B cell (primary cell): Measurements from ENCODE around the gene C19orf53. TPM values are rescaled to one million over a fixed set of nuclear protein-coding genes. Genes with fewer than 3 reads are reported as not detected.

Experiments used
- ATAC-seq: fragments of 200-7000 bp; cut with Tn5 transposase; one replicate; pipeline ENCODE4 v1.10.0; 2021; ENCODE audit warnings: low read depth, mild to moderate bottlenecking, moderate number of reproducible peaks, moderate library complexity
- CTCF ChIA-PET: fragments of 350-600 bp; sonication (Branson Sonifier 250); formaldehyde crosslinking; loops from one replicate; lab custom pipeline; 2021; ENCODE audit warnings: antibody characterized with exemption, inconsistent platforms; lab: Charles Lee
- POLR2A ChIA-PET: fragments of 350-600 bp; sonication (Branson Sonifier 250); formaldehyde crosslinking; loops from one replicate; lab custom pipeline; 2021; ENCODE audit warnings: antibody characterized with exemption; lab: Charles Lee
- DNase-seq: peaks from one replicate; pipeline ENCODE4 v3.0.0; 2013
- H2AFZ ChIP-seq: 2 replicates; pipeline ENCODE4 v1.6.1; 2012; ENCODE audit warnings: mild to moderate bottlenecking, low read depth, low read length; ENCODE audit not compliant: insufficient read depth, poor library complexity, severe bottlenecking
- H3K27ac ChIP-seq, 2 donors: 1 replicate in 1 of 2; 2 replicates in 1 of 2; pipeline ENCODE4 v1.5.1; 2012 to 2013; ENCODE audit warnings: low read length in 2 of 2, mild to moderate bottlenecking in 2 of 2, moderate library complexity in 1 of 2
- H3K27me3 ChIP-seq, 4 experiments: fragments of 200-600 bp in 1 of 4; sonication (generic) in 1 of 4; replicated peaks in 1 of 4; 1 replicate in 2 of 4; 2 replicates in 2 of 4; pipeline versions ENCODE4 v1.6.1 to v1.7.0; 2013 to 2016; ENCODE audit warnings: low read length in 3 of 4, mild to moderate bottlenecking in 2 of 4, mixed read lengths in 1 of 4, moderate library complexity in 1 of 4; ENCODE audit not compliant: insufficient read depth in 4 of 4, control insufficient read depth in 3 of 4; ENCODE audit errors: control extremely low read depth in 1 of 4
- H3K36me3 ChIP-seq, 2 experiments: replicated peaks in 1 of 2; 1 replicate in 1 of 2; 2 replicates in 1 of 2; pipeline versions ENCODE4 v1.6.1 to v1.7.1; 2013; ENCODE audit warnings: low read length in 1 of 2; ENCODE audit not compliant: insufficient read depth in 2 of 2, control insufficient read depth in 1 of 2; ENCODE audit errors: control extremely low read depth in 1 of 2, extremely low read depth in 1 of 2
- H3K4me1 ChIP-seq, 2 donors: fragments of 200-600 bp in 1 of 2; sonication (generic) in 1 of 2; 1 replicate in 1 of 2; 2 replicates in 1 of 2; pipeline versions ENCODE4 v1.5.1 to v1.6.1; 2013 to 2017; ENCODE audit warnings: low read length in 2 of 2; ENCODE audit not compliant: control insufficient read depth in 2 of 2, insufficient read depth in 2 of 2
- H3K4me2 ChIP-seq: replicated peaks from 2 replicates; pipeline ENCODE3; 2012; ENCODE audit warnings: mild to moderate bottlenecking, low read depth, low read length; ENCODE audit not compliant: poor library complexity, severe bottlenecking
- H3K4me3 ChIP-seq, 5 experiments: fragments of 200-600 bp in 1 of 5; sonication (generic) in 1 of 5; 1 replicate in 3 of 5; 2 replicates in 2 of 5; pipeline versions ENCODE4 v1.5.1 to v1.7.0; 2011 to 2016; ENCODE audit warnings: low read length in 4 of 5, mild to moderate bottlenecking in 4 of 5, low read depth in 2 of 5, control low read depth in 1 of 5, moderate library complexity in 1 of 5; ENCODE audit not compliant: insufficient read depth in 1 of 5; ENCODE audit errors: control extremely low read depth in 1 of 5, extremely low read depth in 1 of 5
- H3K79me2 ChIP-seq: fragments of 200-600 bp; sonication (generic); one replicate; pipeline ENCODE4 v1.6.0; 2016; ENCODE audit warnings: low read length; ENCODE audit not compliant: control insufficient read depth, insufficient read depth
- H3K9ac ChIP-seq: fragments of 200-600 bp; sonication (generic); 2 replicates; pipeline ENCODE4 v1.6.1; 2017; ENCODE audit warnings: mild to moderate bottlenecking, low read length, moderate library complexity
- H3K9me3 ChIP-seq, 3 donors: one replicate each; pipeline versions ENCODE4 v1.6.1 to v1.7.1; 2013; ENCODE audit warnings: low read length in 2 of 3; ENCODE audit not compliant: control insufficient read depth in 2 of 3, insufficient read depth in 1 of 3; ENCODE audit errors: control extremely low read depth in 1 of 3
- H4K20me1 ChIP-seq: 2 replicates; pipeline ENCODE4 v1.6.0; 2012; ENCODE audit warnings: mild to moderate bottlenecking, low read length; ENCODE audit not compliant: insufficient read depth, control insufficient read depth, poor library complexity, severe bottlenecking
- H3K27ac Mint-ChIP-seq: one replicate; pipeline ENCODE4 v1.8.0; 2021; ENCODE audit warnings: mixed read lengths
- H3K27me3 Mint-ChIP-seq: one replicate; pipeline ENCODE4 v1.8.0; 2021; ENCODE audit warnings: mixed read lengths
- H3K4me1 Mint-ChIP-seq: one replicate; pipeline ENCODE4 v1.8.0; 2021; ENCODE audit warnings: mixed read lengths
- H3K4me3 Mint-ChIP-seq: one replicate; pipeline ENCODE4 v1.8.0; 2021; ENCODE audit warnings: mixed read lengths
- H3K9me3 Mint-ChIP-seq: one replicate; pipeline ENCODE4 v1.8.0; 2022; ENCODE audit warnings: mixed read lengths; ENCODE audit not compliant: insufficient read depth
- CTCF ChIP-seq: fragments of 200-600 bp; IDR thresholded peaks from one replicate; pipeline ENCODE4 v1.8.0; 2022; ENCODE audit warnings: antibody characterized with exemption, mild to moderate bottlenecking
- EZH2 ChIP-seq: IDR thresholded peaks from 2 replicates; pipeline ENCODE4 v1.6.1; 2012; ENCODE audit warnings: borderline replicate concordance, low read depth, mild to moderate bottlenecking, moderate library complexity, low read length; ENCODE audit not compliant: insufficient read depth, poor library complexity, severe bottlenecking
- WGBS: methylation state at CpG from one replicate; pipeline ENCODE4 v1.1.5; 2013; ENCODE audit warnings: missing lambda C conversion rate; ENCODE audit not compliant: insufficient coverage; 5-methylcytosine and 5-hydroxymethylcytosine counted together
- intact Hi-C: fragments of 100-400 bp; cut with micrococcal nuclease; formaldehyde crosslinking; loops from one replicate; pipeline ENCODE4 v1.10.0; 2022
- polyA minus RNA-seq: library from RNA; depleted of rRNA, polyadenylated mRNA; stranded (reverse); fragments of >200 nt; gene quantifications from 2 replicates; pipeline ENCODE4 v1.2.3, GENCODE V29; 2012
- polyA plus RNA-seq: library from polyadenylated mRNA; depleted of rRNA; stranded (reverse); fragments of >200 nt; gene quantifications from 2 replicates; pipeline ENCODE4 v1.2.3, GENCODE V29; 2012
- total RNA-seq, 2 donors: library from RNA; stranded (reverse); fragments of 120-200 nt in 1 of 2; gene quantifications; 1 replicate in 1 of 2; 2 replicates in 1 of 2; pipeline versions ENCODE4 v1.2.3 to v1.2.4, GENCODE V29; 2013 to 2022

C19orf53 gene
- total RNA-seq (59.2 and 62.5 TPM in 2 replicates), polyA plus RNA-seq (110 TPM in 2 replicates), polyA minus RNA-seq (63.1 and 66.0 TPM in 2 replicates)
- total RNA-seq (2013), result 113 TPM

GRCh38 chr19:13774217-13775191 lies at the start of gene C19orf53:
C19orf53 (plus strand) TSS chr19:13774456; CDS start chr19:13774478, 22 bp downstream.
- Histone ChIP-seq H3K9ac (peak within 1 kb of the TSS; percentile 78), H3K27me3 (no peaks in the 10 kb centered on the region), H3K36me3 (peaks cover 0 to 31% of the 10 kb centered on the region in 2 experiments), H4K20me1 (peaks cover 8% of the 10 kb centered on the region), H3K4me1 (peaks cover 10 to 14% of the 10 kb centered on the region in 2 donors), H3K4me2 (peak within 1 kb of the TSS; percentile 88), H3K79me2 (peaks cover 35% of the 10 kb centered on the region), H2AFZ (peak within 1 kb of the TSS; percentile 89), H3K9me3 (no peaks in the 10 kb centered on the region), H3K4me3 (peak within 1 kb of the TSS; percentile 51 to 96 (median 85)), H3K27ac (peak within 1 kb of the TSS; percentile 79 to 82)
- Mint-ChIP-seq H3K27ac (peak within 1 kb of the TSS; percentile 94), H3K9me3 (no peaks in the 10 kb centered on the region), H3K4me1 (peaks cover 25% of the 10 kb centered on the region), H3K4me3 (peak within 1 kb of the TSS; percentile 97), H3K27me3 (no peaks in the 10 kb centered on the region)
- POLR2A ChIA-PET, result interaction anchor here (0.5 to 2.6 kb wide), 16 partner anchors 9 to 594 kb away, joined by 3 to 17 read pairs (median 6); partner anchors contain the start of genes MRI1 and ZSWIM4
- ATAC-seq, result peak; percentile 100
- TF ChIP-seq EZH2 (no peak), CTCF (no peak)
- peak; percentile 91 for DNase-seq
- CTCF ChIA-PET, result interaction anchor here (0.6 to 3.1 kb wide), 12 partner anchors 10 to 1477 kb away, joined by 3 to 16 read pairs (median 4); a partner anchor contains a TSS
- intact Hi-C loops, result loop anchor here (1.0 kb wide), 3 partner anchors 21 to 43 kb away; partner anchors contain the start of gene ZSWIM4
- WGBS, result under 1% methylated on average over 53 of the region's 61 CpGs
